ENCODE data around the gene ZFR2.
"Not testable (repeated sequence)": the region's sequence is repeated elsewhere in the genome, so short reads cannot be mapped to it uniquely, and the experiment has no call there.

ZFR2 gene

DNA sequence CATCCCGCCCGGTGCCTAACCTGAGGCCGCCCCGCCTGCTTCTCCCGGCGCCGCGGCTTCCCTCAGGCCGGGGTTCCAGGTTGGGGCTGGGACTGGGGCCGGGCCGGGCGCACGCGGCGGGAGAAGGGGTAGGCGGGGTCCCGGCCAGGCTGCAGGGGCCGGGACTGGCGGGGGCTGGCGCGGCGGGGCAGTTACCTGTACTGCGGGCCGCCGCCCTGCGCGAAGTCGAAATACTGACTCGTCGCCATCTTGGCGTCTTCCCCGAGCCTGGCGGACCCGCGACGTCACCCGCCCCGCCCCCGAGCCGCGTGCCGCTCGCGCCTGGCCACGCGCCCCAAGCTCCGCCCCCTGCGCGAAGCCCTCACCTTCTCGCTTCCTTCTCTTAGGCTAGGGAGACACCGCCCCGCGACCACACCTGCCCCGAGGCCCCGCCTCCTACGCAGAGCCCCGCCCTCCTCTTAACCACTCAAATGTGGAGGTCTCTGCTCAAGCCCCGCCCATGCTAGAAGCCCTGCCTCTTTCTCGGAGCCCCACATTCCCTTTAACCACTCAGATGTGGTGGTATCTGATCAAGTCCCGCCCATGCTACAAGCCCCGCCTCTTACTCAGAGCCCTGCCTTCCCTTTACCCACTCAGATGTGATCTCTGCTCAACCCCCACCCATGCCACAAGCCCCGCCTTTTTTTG lies at the start of gene ZFR2:
Gene ZFR2 (minus strand): TSS at position 269 of the 687 bp plus-strand sequence. CDS start 21 bp downstream, at position 248.
- peak; percentile 16 to 25 for DNase-seq

DNA sequence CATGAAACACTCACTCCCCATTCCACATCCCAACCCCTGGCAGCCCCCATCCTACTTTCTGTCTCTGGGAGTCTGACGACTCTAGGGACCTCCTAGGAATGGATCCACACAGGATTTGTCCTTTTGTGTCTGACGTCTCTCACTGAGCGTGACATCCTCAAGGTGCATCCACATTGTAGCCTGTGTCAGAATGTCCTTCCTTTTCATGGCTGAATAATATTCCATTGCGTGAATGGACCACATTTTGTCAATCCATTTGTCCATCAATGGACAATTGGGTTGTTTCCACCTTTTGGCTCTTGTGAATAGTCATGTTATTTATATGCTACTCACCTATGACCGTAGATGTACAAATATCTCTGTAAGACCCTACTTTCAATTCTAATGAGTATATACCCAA lies 47.2 kb upstream of the ZFR2 start:
- DNase-seq: no peak

DNA sequence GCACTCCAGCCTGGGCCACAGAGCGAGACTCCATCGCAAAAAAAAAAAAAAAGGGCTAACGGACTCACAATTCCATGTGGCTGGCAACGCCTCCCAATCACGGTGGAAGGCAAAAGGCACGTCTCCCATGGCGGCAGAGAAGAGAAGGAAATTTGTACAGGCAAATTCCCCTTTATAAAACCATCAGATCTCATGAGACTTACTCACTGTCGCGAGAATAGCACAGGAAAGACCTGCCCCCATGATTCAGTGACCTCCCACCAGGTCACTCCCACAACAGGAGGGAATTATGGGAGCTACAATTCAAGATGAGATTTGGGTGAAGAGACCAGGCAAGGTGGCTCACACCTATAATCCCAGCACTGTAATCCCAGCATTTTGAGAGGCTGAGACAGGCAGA lies 45.4 kb upstream of the ZFR2 start:
- no peak for DNase-seq

DNA sequence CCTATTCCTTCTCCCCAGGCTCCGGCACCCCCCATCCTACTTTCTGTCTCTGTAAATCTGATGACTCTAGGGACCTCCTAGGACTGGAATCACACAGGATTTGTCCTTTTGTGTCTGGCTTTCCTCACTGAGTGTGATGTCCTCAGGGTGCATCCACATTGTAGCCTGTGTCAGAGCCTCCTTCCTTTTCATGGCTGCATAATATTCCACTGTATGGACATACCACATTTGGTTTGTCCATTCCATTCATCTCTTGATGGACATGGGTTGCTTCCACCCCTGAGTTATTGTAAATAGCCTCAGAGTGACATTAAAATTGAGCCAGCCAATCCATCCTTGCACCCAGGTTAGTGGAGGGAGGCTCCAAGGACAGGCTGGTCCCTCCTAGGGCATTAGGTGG lies 41.3 kb upstream of the ZFR2 start:
- DNase-seq: no peak

DNA sequence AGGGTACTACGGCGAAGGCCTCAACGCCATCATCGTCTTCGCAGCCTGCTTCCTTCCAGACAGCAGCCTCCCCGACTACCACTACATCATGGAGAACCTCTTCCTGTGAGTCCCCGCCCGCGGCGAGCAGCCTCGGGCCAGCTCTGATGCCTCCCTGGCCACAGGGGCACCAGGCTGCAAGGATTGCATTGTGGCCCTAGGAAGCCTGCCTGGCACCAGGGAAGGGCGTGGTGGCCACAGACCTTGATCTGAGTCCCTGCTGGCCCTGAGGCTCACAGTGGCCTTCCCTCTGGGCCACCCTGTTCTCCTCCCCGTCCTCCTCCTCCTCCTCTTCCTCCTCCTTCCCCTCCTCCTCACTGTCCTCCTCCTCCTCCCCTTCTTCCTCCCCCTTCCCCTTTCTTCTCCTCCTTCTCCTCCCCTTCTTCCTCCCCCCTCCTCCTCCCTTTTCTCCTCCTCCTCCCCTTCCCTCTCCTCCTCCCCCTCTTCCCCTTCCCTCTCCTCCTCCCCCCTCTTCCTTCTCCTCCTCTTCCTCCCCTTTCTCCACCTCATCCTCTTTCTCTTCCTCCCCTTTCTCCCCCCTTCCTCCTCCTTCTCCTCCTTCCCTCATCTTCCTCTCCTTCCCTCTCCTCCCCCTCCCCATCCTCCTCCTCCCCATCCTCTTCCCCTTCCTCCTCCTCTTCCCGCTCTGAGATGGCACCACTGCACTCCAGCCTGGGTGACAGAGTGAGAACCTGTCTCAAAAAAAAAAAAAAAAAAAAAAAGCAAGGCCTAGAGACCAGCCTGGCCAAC lies 39.6 kb upstream of the ZFR2 start:
- DNase-seq: no peak

DNA sequence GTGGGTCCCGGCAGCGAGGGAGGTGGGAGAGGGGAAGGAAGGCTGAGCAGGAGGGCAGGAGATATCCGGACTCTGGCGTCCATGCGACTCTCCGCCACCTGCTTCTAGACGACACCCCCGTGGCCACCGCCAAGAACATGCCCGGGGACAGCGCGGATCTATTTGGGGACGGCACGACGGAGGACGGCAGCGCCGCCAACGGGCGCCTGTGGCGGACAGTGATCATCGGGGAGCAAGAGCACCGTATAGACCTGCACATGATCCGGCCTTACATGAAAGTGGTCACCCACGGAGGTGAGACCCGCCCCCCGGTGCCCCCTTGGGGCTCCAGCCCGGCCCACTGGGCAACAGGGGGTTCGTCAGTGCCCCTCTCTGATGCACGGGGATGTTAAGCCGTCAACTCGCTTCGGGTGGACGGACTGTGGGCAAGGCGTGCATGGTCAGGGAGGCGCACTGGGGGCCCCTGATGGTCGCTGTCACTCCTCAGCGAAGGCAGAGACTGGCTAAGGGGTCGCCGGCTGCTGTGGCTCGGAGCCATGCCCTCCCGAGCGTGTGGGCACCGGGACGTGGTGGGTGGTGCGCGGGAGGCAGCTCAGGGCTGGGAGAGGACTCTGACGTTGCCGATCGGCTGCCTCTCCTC lies 38.9 kb upstream of the ZFR2 start:
- no peak for DNase-seq

DNA sequence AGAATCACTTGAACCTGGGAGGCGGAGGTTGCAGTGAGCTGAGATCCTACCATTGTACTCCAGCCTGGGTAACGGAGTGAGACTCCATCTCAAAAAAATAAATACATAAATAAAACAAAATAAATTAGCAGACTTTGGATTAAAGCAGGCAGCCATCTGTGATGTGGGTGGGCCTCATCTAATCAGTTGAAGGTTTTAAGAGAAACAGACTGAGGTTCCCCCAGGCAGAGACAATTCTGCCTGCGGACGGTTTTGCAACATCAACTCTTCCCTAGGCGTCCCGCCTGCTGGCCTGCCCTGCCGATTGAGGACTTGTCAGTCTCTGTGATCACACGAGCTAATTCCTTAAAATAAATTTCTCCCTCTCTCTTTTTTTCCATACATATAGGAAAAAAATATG lies 35.4 kb upstream of the ZFR2 start:
- DNase-seq: no peak

DNA sequence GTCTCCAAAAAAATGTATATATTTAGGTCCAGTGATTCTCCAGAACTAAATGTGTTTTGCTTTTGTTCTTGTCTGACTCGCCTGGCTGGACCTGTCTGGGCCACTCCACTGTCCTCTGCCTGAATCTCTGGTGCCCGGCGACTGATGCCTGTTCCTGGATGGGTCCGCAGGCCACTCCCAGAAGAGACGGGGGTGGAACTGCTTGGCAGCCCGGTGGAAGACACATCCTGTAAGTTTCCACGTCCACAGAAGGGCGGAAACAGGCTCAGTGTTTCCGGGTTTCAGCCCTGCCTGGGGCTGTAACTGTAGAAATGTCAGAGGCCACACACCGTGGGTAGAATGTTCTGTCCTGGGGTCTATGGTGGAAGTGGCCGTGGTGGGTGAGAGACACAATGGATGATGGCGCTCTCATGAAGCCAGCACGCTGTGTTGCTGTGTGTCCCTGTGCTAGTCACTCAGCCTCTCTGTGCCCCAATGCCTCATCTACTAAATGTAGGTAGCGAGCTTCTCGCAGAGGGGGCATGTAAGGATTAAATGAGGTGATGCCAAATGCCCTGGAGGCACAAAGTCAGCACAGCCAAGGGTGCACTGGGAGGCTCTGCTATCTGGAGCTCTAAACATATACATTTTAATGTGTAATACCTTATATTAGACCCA lies 33.6 kb upstream of the ZFR2 start:
- no peak for DNase-seq

DNA sequence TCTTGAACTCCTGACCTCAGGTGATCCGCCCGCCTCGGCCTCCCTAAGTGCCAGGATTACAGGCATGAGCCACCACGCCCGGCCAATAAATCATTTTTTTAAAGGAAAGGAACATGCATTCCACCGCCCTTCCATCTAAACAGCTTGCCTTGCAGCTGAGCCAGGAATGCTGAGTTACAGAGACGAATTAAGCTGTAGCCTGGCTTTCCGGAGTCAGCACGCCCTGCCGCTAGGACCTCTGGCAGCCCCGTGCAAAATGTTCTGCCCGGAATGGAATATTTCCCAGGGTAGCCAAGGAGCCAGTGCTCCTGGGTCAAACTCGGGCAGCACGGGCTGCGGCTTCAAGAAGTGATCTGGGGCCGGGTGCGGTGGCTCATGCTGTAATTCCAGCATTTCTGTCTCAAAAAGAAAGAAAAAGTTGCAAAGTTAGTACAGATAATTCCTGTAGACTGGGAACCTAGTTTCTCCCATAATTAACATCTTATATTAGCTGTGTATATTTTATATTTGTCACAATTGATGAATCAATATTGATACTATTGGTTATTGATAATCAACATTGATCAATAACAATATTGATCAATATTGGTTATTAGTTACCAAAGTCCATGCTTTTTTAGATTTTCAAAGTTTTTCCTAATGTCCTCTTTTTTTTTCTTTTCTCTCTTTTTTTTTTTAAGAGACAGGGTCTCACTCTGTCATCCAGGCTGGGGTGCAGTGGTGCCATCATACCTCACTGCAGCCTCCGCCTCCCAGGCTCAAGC lies 30.9 kb upstream of the ZFR2 start:
- no peak for DNase-seq

DNA sequence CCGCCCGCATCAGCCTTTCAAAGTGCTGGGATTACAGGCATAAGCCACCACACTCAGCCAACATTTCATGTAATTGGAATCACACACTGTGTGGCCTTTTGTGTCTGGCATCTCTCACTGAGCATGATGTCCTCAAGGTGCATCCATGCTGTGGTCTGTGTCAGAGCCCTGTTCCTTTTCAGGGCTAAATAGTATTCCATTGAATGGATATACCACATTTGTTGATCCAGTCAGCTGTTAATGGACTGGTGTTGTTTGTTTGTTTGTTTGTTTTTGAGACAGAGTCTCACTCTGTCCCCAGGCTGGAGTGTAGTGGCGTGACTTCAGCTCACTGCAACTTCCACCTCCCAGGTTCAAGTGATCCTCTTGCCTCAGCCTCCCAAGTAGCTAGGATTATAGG lies 29.6 kb upstream of the ZFR2 start:
- DNase-seq: no peak

DNA sequence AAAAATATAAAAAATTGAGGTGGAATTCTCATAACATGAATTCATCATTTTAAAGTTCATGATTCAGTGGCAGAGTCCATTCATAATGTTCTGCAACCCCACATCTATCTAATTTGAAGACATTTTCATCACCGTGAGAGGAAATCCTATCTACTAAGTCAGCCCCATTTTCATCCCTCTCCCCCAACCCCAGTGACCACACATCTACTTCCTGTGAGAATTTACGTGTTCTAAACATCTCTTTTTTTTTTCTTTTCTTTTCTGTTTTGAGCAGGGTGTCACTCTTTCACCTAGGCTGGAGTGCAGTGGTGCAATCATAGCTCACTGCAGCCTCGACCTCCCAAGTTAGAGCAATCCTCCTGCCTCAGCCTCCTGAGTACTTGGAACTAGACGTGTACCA lies 29.1 kb upstream of the ZFR2 start:
- DNase-seq: no peak

DNA sequence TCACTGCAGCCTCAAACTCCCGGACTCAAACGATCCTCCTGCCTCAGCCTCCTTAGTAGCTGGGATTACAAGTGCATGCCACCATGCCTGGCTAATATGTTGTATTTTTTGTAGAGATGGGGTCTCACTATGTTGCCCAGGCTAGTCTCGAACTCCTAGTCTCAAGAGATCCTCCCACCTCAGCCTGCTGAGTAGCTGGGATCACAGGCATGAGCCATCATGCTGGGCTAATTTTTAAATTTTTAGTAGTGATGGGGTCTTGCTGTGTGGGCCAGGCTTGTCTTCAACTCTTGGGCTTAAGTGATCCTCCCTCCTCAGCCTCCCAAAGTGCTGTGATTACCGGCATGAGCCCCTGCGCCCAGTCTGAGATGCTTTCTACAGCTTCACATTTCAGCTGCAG lies 26.9 kb upstream of the ZFR2 start:
- DNase-seq: no peak

DNA sequence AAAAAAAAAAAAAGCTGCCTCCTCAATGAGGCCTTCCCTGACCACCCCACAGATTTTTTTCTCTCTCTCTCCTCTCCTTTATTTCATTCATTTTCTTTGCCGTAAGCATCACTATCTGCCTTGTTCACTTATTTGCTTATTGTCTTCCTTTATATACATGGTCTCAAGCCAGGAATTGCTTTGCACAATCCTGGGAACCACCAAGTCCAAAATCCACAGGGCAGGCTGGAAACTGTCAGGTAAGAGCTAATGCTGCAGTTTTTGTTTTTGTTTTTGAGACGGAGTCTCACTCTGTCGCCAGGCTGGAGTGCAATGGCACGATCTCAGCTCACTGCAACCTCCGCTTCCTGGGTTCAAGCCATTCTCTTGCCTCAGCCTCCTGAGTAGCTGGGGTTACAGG lies 26.1 kb upstream of the ZFR2 start:
- DNase-seq: not testable (repeated sequence)

DNA sequence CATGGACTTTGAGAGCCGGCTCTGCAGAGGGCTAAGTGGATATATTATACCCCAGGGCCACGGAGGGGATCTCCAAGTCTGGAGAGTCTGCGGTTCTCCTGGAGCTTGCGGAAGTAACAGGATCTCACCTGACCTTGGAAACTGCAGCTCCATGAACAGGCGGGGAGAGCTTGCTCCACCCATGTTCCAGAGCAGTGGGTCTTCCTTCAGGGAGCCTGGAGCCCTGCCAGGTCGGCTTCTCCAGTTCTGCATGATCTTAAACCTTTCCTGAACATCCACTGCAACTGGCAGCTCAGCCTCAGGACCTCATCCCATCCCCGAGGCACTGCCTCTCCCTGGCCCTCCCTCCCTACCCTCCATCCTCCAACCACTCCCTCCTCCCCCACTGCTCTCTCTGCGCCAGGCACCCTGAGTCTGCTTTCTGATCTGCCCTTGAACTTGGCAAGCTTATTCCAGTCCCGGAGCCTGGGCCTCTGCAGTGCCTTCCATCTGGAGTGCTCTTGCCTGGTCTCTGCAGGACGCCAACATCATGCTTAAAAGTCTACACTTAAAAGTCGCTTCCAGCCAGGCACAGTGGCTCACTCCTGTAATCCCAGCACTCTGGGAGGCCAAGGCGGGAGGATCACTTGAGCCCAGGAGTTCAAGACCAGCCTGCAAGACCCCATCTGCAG lies 24.8 kb upstream of the ZFR2 start:
- no peak for DNase-seq

DNA sequence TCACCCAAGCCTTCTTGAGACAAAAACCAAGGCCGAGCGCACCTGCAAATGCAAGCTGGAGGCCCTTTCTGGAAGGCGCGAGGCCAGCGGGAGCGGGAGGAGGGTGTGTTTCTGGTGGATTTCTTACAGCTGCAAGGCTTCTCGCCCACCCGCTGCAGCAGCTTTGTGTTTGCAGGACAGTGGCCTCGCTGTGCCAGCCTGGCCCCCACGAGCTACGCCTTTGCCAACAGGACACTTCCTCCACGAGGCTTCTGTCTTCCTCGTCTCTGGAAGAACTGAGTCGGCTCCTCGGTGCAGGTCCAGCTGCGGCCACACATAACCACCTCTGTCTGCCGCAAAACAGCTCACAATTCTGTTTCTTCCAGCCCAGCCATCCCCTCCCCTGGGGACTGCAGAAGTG lies 21.8 kb upstream of the ZFR2 start:
- no peak for DNase-seq

DNA sequence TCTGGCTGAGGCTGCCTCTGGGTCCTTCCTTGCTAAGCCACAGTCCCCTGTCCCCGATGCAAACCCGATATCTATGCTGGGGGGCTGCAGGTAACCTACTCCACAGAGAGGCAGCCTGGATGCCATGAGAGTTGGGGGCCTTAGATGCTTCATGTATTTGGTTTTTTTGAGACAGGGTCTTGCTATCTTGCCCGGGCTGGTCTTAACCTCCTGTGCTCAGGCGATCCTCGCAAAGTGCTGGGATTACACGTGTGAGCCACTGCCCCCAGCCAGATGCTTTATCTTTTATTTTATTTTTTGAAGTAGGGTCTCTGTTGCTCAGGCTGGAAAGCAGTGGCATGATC lies 13.2 kb upstream of the ZFR2 start:
- no peak for DNase-seq

DNA sequence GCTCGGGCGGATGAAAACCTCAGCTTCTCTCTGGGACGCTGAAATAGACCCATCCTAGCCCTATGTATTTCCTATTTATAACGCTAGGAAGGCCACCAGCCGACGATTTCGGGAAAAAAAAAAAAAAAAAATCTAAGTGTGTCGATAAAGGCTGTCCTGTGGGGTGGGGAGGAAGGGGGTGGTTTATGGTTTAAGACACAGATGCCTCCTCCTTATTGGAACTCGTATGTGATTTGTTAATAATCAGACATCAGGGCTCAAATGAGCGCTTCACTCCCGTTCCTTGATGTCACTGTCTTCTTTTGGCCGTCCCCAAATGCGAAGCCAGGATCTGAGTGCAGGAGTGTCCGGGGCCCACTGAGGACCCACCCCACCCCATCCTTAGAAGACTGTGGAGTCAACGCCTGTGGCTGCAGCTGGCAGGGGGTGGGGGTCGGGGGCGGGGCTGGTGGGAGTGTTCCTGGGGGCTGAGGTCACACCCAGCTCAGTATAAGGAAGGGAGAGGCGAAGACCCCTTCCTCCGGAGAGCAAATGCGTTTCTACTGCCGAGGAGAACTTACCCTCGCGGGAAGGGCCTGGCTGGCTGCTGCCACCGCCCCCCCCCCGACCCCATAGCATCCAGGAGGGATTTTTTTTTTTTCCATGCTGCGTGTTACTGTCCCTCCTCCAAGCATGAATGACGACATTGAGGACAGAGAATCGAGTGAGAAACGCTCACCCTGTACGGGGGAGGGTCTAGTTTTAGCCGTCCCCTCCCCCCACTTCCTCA lies 12.6 kb upstream of the ZFR2 start:
- no peak for DNase-seq

DNA sequence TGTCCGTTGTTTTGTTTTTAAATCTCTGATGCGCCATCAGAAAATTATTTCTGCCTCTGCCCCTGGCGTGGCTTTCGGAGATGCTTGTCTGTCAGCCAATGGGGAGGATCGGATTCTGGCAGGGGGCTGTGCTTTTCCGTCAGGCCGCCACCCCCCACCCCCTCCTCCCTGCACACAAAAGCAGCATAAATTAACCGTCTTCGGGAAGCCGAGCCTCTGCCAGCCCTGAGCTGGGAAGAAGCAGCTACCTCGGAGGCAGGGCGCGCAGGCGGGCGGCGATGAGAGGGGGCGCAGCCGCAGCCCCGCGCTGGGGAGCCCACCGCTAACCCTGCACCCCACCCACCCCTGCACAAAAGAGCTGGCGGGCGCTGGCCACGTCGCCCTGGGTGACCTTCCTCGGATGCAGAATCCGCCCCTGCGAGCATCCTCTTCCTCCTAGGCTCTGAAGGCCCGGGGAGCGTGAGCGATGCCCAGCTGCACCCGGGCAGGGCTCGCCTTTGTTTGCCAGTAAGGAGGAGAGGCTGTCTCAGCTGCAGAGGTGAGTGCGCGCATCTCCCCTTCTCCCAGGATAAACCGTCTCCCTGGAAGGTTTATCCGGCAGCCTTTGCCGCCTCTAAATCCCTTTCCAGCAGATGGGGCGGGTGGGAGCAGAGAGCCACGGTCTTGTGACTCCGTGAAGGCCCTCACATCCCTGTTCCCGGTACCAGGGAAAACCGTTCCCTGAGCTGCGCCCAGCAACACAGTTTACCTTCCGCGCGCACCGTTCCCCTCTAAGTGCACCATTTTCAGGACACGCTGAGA lies 11.8 kb upstream of the ZFR2 start, which contains the start of gene ATCAY:
Gene ATCAY (plus strand): TSS at position 215 of the 801 bp plus-strand sequence. CDS start 5,083 bp downstream, outside the sequence.
- no peak for DNase-seq

DNA sequence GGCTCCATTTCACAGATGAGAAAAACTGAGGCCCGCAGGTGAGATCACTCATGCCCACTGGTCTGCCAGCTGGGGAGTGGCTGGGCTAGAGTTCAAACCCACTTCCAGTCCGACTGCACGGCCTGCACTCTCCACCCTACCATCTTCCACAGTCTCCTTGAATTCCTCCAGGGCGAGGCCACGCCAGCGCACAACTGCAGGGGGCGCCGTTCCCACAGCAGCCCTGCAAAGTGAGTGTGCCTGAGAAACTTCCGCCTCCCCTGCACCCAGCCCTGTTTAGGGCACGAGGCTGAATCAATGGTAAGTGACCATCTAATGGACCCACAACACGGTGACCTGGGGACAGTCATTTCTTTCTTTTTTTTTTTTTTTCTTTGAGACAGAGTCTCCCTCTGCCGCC lies 10.8 kb upstream of the ZFR2 start:
- peak in 1 of 2 experiments; percentile 16 for DNase-seq

DNA sequence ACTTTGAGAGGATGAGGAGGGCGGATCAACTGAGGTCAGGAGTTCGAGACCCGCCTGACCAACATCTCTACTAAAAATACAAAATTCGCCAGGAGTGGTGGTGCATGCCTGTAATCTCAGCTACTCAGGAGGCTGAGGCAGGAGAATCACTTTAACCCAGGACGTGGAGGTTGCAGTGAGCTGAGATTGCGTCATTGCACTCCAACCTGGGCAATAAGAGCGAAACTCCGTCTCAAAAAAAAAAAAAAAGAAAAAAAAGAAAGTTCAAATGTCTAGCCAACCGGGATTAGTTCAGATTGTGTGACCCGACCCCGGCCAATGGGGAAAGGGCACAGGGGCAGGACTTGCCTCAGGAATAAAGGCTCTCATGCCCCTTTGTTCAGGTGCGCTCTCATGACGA lies 5.9 kb upstream of the ZFR2 start:
- not testable (repeated sequence) for DNase-seq

All from activated CD4-positive, alpha-beta T cell treated with anti-CD3 and anti-CD28 coated beads, Interleukin-2, amount 50 U/mL, for 48 hours (primary cell).